GM10248 (cell line): ENCODE measurements around the gene PRDX6.

Experiments
- CTCF ChIA-PET: fragments of 300-600 bp; sonication (Branson Sonifier 250); formaldehyde crosslinking; extraction: SDS; loops from one replicate; lab custom pipeline; 2021; ENCODE audit warnings: antibody characterized with exemption; lab: Yijun Ruan, JAX
- POLR2A ChIA-PET: fragments of 350-650 bp; sonication (Branson Sonifier 250); formaldehyde crosslinking; extraction: SDS; loops from one replicate; lab custom pipeline; 2020; ENCODE audit warnings: antibody characterized with exemption; lab: Yijun Ruan, JAX
- DNase-seq: peaks from one replicate; pipeline ENCODE4 v3.0.0; 2012; ENCODE audit errors: extremely low spot score
- TF ChIP-seq, protein P1 (sequence below): IDR thresholded peaks from 2 replicates; pipeline ENCODE4 v1.5.1; 2012; ENCODE audit warnings: mild to moderate bottlenecking, low read depth; ENCODE audit errors: extremely low read depth, missing control alignments, control extremely low read depth

PRDX6 gene

GRCh38 chr1:173476197-173476664, 904 bp upstream of the PRDX6 start:
- ChIA-PET CTCF (interaction anchor here (0.8 to 5.1 kb wide), 8 partner anchors 9 to 275 kb away, joined by 3 to 35 read pairs (median 3); no protein-coding TSS in a partner anchor), POLR2A (interaction anchor here (1.3 kb wide), 1 partner anchor 392 kb away, joined by 3 read pairs; the partner anchor contains the start of gene ZBTB37)
- TF ChIP-seq, protein P1, sequence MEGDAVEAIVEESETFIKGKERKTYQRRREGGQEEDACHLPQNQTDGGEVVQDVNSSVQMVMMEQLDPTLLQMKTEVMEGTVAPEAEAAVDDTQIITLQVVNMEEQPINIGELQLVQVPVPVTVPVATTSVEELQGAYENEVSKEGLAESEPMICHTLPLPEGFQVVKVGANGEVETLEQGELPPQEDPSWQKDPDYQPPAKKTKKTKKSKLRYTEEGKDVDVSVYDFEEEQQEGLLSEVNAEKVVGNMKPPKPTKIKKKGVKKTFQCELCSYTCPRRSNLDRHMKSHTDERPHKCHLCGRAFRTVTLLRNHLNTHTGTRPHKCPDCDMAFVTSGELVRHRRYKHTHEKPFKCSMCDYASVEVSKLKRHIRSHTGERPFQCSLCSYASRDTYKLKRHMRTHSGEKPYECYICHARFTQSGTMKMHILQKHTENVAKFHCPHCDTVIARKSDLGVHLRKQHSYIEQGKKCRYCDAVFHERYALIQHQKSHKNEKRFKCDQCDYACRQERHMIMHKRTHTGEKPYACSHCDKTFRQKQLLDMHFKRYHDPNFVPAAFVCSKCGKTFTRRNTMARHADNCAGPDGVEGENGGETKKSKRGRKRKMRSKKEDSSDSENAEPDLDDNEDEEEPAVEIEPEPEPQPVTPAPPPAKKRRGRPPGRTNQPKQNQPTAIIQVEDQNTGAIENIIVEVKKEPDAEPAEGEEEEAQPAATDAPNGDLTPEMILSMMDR: no peak
- DNase-seq: no peak

DNA sequence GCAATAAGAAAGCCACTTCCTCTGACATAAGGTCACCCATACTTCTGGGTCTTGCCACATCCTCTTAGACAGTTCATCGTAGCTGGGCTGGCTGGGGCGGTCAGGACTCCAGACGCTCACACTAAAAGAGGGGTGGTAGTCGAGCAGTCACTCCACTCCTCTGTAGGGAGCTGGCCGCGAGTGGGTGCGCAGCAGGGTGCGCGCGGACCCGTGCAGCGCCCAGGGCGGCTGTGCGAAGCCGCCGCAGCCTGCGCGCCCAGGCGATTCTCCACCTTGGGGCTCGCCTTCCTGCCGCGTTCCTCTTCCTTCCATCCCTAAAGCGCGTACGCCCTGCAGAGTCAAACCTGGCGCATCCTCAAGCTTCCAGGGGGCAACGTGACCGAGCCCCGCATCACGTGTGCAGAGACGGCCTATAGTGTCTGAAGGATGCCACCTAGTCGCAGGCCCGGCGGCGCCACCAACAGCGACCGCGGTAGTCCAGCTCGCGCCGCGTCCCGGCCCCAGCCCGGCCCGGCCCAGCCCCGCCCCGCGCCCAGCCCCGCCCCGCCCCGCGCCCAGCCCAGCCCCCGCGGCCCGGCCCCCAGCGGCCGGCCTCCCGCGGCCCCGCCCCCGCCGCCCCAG, 360 bp upstream of the PRDX6 start:
- ChIA-PET CTCF (interaction anchor here (0.8 to 5.1 kb wide), 6 partner anchors 10 to 275 kb away, joined by 3 to 35 read pairs (median 3); no protein-coding TSS in a partner anchor), POLR2A (interaction anchor here (0.6 to 1.3 kb wide), 4 partner anchors 18 to 392 kb away, joined by 3 to 5 read pairs (median 3); partner anchors contain the start of genes GAS5 and ZBTB37)
- TF ChIP-seq, protein P1: peak; percentile 23
- peak; percentile 95 for DNase-seq

GRCh38 chr1:173478094-173478674, 1.0 kb downstream of the PRDX6 start:
- DNase-seq: no peak
- POLR2A ChIA-PET: interaction anchor here (0.9 to 1.1 kb wide), 2 partner anchors 10 to 58 kb away, joined by 3 read pairs; no protein-coding TSS in a partner anchor
- TF ChIP-seq, protein P1: no peak
- CTCF ChIA-PET: interaction anchor here (5.1 kb wide), 1 partner anchor 48 kb away, joined by 35 read pairs; no protein-coding TSS in a partner anchor

GRCh38 chr1:173479649-173480048, 2.5 kb downstream of the PRDX6 start:
- DNase-seq: no peak
- ChIA-PET POLR2A (no interaction called here), CTCF (interaction anchor here (5.1 kb wide), 1 partner anchor 49 kb away, joined by 35 read pairs; no protein-coding TSS in a partner anchor)
- TF ChIP-seq, protein P1: no peak

GRCh38 chr1:173481195-173481772, 4.1 kb downstream of the PRDX6 start:
- no peak for DNase-seq
- POLR2A ChIA-PET: no interaction called here
- TF ChIP-seq, protein P1: no peak
- CTCF ChIA-PET: interaction anchor here (1.0 to 1.2 kb wide), 2 partner anchors 8 to 10 kb away, joined by 3 read pairs; no protein-coding TSS in a partner anchor

GRCh38 chr1:173482683-173483082, 5.5 kb downstream of the PRDX6 start:
- TF ChIP-seq, protein P1: no peak
- no peak for DNase-seq
- POLR2A ChIA-PET: no interaction called here
- CTCF ChIA-PET: no interaction called here
